GM21825 (cell line): ENCODE data around the gene NACC1.

Experiments
- ATAC-seq: cut with Tn5 transposase; IDR thresholded peaks from one replicate; pipeline ENCODE4 v1.9.1; 2021; ENCODE audit warnings: mild to moderate bottlenecking, moderate library complexity; ENCODE audit not compliant: unreplicated experiment

The NACC1 gene

GRCh38 chr19:13118424-13119193 is 545 bp downstream of the NACC1 start:
- ATAC-seq = no peak

DNA sequence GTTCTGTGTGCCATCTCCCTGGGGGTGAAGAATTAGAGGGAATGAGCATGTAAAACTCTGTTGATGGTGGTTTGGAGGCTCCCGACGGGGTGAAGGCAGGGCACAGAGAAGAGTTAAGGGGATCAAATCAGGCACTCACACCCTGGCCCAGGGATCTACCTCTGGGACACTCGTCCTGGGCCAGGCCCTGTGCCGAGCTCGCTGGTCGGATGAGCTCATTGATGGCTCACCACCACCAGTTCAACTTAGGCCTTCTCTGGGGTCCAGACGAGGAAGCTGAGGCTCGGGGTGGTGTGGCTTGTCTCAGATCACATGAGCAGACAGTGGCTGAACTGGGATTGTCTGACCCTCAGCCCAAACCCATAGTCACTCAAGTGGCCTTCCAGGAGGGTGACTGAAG is 1.6 kb downstream of the NACC1 start:
- ATAC-seq = no peak

DNA sequence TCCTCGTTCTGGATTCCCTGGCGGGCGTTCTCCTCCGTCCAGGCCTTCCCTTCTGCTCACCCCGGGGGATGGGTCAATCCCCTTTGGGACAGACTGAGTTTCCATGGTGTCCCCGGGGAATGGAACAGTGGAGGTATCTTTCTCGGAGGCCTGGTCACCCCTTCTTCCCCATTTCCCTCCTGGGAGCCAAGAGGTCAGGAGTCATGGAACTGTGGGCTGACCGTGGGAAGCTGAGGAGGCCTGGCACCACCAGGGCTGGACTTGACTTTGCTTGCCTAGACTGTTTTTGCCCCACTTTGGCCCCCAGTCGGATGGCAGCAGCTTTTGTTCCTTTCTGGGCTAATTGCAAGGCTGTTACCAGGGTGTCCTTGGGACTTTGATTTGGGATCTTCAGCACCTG is 2.0 kb downstream of the NACC1 start:
- no peak for ATAC-seq

- ATAC-seq = no peak
Measured at GRCh38 chr19:13120817-13121216, 2.8 kb downstream of the NACC1 start.

GRCh38 chr19:13121551-13122274 is 3.6 kb downstream of the NACC1 start:
- ATAC-seq = no peak

DNA sequence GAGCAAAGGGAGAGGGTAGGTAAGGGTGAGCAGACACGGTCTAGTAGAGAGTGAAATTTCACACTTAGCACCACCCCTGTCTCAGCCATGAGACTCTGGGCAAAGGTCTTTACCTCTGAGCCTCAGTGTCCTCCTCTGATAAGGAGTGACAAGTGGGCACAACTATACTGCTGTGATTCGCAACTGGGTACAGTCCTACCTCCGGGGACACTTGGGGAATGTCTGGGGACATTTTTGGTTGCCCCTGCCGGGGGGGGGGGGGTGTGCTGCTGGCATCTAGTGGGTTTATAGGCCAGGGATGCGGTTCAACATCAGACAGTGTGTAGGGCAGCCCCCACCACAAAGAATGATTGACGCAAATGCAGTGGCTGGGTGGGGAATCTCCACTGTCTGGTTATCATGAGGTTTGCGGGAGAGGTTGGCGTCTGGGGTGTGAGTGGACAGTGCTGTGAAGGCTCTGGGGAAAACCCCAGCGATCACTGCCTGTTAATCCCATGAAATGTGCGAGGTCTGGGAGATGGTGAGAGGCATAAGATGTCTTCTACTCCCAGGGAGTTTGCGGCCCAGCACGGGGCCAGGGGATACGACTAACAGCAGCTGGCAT is 4.3 kb downstream of the NACC1 start:
- ATAC-seq = no peak

DNA sequence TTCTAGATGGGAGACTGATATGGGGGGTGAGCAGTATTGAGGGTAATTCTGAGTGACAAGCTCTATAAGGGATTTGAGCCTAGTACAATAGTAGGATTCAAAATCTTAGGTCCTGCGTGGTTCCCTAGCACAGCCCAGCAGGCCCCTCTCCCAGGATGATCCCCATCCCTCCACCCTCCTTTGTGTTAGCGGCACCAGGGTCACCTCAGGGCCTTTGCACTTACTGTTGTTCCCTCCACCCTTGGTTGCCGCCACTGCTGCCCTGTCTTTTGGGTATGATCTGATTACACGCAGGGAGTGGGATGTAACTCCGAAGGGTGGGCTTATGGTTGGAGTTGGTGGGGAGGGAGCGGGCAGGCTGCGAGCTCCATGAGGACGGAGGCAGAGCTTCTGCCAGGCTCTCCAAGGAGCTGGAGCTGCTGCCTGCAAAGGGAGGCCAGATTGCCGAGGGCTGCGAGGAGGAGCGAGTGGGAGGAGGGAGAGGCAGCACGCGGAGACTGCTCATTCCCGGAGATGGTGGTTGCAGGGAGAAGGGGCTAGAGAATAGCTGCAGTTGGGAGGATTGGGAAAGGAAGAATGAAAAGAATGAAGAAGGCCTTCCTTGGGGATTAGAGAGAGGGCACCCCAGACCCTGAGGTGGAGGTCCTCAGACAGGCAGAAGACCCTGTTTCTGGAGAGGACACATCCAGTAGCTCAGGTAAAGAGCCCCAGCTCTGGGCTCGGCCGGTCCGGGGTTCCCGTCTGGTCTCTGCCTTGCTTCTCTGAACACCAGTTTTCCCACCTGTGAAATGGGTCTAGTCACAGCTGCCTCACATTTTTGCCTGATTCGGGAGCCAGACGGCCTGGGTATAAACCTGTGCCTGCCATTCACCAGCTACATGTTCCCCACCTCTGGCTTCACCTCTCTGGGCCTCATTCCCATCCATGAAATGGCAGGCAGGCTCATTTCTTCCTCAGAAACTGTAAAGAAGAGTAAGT is 5.2 kb downstream of the NACC1 start:
- no peak for ATAC-seq

GRCh38 chr19:13127051-13127450 is 9.0 kb downstream of the NACC1 start:
- no peak for ATAC-seq

- no peak for ATAC-seq
Measured at GRCh38 chr19:13127811-13128575, 9.9 kb downstream of the NACC1 start.

DNA sequence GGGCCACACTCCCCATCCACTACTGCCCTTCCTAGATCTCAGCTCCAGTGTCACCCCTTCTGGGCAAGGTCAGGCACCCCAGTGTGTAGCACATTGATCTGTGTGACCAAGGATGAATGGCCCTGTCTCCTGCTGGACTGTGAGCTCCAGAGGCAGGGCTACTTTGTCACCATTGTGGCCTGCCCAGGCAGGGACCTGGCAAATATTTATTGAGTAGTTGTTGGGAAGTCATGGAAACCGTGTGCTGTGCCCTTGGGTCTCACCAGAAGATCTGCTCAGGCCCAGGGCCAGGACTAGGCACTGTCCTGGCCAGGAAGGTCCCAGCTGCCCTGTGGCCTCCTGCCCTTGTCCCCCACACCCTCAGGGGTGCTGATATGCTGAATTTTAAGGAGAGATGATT is 10.5 kb downstream of the NACC1 start:
- ATAC-seq = no peak

GRCh38 chr19:13129384-13129783 is 11.3 kb downstream of the NACC1 start:
- ATAC-seq = no peak

- no peak for ATAC-seq
Measured at GRCh38 chr19:13130886-13131490, 12.9 kb downstream of the NACC1 start.

DNA sequence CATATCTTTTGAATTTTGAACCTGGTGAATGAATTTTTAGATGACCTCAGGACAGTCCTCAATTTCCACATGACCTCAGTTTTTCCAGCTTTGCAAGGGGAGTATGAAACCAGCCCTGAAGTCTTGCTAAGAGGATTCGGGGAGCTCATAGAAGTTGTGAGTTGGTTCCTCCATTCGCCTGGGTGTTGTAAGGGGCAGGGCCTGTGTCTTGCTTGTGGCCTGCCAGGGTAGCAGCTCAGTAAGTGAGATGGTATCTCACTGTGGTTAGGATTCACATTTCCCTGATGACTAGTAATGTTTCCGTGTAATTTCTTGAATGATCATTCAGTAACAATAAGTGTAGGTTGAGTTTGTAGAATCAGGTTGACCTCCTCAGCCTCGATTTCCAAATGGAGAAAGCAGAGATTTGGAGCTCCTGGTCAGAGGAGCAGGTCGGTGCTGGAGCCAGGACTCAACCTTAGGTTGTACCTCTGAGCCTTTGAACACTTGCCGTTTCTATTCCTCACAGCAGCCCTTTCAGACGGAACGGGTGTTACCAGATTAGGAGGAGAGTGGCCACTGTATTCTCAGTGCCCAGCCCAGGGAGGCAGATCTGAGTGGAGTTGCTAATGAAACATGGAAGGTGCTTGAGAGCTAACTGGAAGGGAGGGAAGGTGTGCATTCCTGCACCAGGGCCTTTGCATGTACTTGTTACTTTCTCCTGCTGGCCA is 14.6 kb downstream of the NACC1 start:
- no peak for ATAC-seq

DNA sequence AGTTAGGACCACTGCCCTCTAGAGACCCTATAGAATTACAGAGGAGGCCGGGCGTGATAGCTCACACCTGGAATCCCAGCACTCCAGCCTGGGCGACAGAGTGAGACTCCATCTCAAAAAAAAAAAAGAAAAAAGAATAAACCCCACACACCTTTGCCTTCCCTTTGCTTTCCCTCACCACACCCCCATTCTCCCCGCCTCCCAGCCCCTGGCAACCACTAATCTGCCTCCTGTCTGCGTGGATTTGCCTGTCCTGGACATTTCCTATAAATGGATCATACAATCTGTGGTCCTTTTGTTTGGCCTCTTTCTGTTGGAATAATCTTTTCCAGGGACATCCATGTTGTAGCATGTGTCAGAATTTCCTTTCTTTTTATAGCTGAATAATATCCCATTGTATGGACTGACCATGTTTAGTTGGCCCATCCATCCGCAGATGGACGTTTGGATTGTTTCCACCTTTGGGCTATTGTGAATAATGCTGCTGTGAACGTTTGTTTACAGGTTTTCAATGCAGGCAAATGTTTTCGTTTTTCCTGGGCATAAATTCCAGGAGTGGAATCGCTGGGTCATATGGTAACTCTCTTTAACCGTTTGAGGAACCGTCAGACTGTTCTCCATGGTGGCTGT is 15.3 kb downstream of the NACC1 start:
- ATAC-seq = no peak

GRCh38 chr19:13134626-13135025 is 16.6 kb downstream of the NACC1 start:
- no peak for ATAC-seq

GRCh38 chr19:13135068-13136062 is 17.3 kb downstream of the NACC1 start:
- no peak for ATAC-seq

DNA sequence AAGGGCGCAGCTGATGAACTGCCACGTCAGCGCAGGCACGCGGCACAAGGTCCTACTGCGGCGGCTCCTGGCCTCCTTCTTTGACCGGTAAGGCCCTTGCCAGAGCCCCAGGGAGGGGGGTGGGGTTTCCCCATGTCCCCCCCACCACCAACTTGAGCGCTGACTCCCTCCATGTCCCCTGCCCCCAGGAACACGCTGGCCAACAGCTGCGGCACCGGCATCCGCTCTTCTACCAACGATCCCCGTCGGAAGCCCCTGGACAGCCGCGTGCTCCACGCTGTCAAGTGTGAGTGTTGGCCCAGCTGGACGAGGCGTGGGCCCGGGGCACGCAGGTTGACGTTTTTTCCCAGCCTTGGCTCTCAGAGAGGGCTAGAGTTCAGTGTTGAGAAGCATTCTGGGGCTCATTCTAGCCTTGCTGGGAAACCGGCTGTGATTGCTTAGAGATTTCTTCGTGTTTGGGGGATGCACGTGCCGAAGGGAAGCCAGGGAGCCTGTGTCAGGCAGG is 19.3 kb downstream of the NACC1 start:
- no peak for ATAC-seq
